Left colon (tissue), 2 donors: ENCODE results near the gene GAS2L1. TPM values are rescaled to one million over a fixed set of nuclear protein-coding genes. Genes with fewer than 3 reads are reported as not detected.

Experiments
- ATAC-seq: fragments of 200-7000 bp; cut with Tn5 transposase; one replicate; pipeline ENCODE4 v1.9.1; 2020; ENCODE audit warnings: mild to moderate bottlenecking, moderate library complexity
- DNase-seq, 2 donors: peaks; one replicate each; pipeline ENCODE4 v3.0.0-alpha.2; 2020
- intact Hi-C, 2 donors: fragments of 100-400 bp; cut with DNase I in 1 of 2; cut with micrococcal nuclease in 1 of 2; formaldehyde crosslinking; loops; one replicate each; pipeline versions ENCODE4 v1.11.2 to v1.14.0; 2022; cut with DNase I, micrococcal nuclease
- total RNA-seq, 2 donors: library from RNA; stranded (reverse); fragmentation: NEBNext Ultra II Directional; extraction: Animal tissue kit (Norgen Biotek cat#: 25700); gene quantifications; one replicate each; pipeline ENCODE4 v1.2.1, GENCODE V29; 2021
- donor health status: DM: no; HTN: no; CAD: no.
- donor health status: DM: yes; HTN: yes; CAD: no.

The GAS2L1 gene
- total RNA-seq, 2 donors from 2014 or later = 19.7 to 32.3 TPM

- peak; percentile 69 for ATAC-seq
- intact Hi-C loops = no loop called here
- DNase-seq = peak; percentile 79 to 90
Observed at GRCh38 chr22:29306835-29307595, 565 bp downstream of the GAS2L1 start.

- DNase-seq (no peak), ATAC-seq (no peak)
- intact Hi-C loops = no loop called here
Observed at GRCh38 chr22:29307596-29308147, 1.2 kb downstream of the GAS2L1 start.

GRCh38 chr22:29308148-29308790, 1.8 kb downstream of the GAS2L1 start:
- DNase-seq (no peak), ATAC-seq (no peak)
- intact Hi-C loops = no loop called here

- intact Hi-C loops = no loop called here
- DNase-seq (peak in 1 of 2 donors; percentile 26), ATAC-seq (no peak)
Observed at GRCh38 chr22:29308791-29309262, 2.4 kb downstream of the GAS2L1 start.

GRCh38 chr22:29309332-29310064, 3.0 kb downstream of the GAS2L1 start:
- peak; percentile 65 to 67 for DNase-seq
- intact Hi-C loops = no loop called here

GRCh38 chr22:29310065-29310862, 3.8 kb downstream of the GAS2L1 start:
- ATAC-seq = no peak
- DNase-seq = no peak
- intact Hi-C loops = no loop called here

More at GRCh38 chr22:29309332-29310064, 3.0 kb downstream of the GAS2L1 start:
- ATAC-seq = peak; percentile 32

- ATAC-seq (peak; percentile 34), DNase-seq (peak; percentile 86 to 93)
- intact Hi-C loops = no loop called here
Observed at GRCh38 chr22:29310863-29311339, 4.5 kb downstream of the GAS2L1 start.

- intact Hi-C loops = no loop called here
Observed at GRCh38 chr22:29311464-29312217, 5.2 kb downstream of the GAS2L1 start.

GRCh38 chr22:29312218-29313125, 6.0 kb downstream of the GAS2L1 start:
- DNase-seq (no peak), ATAC-seq (no peak)
- intact Hi-C loops = no loop called here

More at GRCh38 chr22:29311464-29312217, 5.2 kb downstream of the GAS2L1 start:
- DNase-seq (peak in 1 of 2 donors; percentile 34), ATAC-seq (no peak)

GRCh38 chr22:29313126-29313575, 6.7 kb downstream of the GAS2L1 start:
- ATAC-seq (peak; percentile 42), DNase-seq (peak; percentile 43 to 62)
- intact Hi-C loops = no loop called here

- intact Hi-C loops = no loop called here
- ATAC-seq (peak; percentile 60), DNase-seq (peak; percentile 56 to 72)
Observed at GRCh38 chr22:29313576-29314466, 7.4 kb downstream of the GAS2L1 start.

GRCh38 chr22:29314537-29315285, 8.3 kb downstream of the GAS2L1 start:
- DNase-seq (peak; percentile 28 to 53), ATAC-seq (peak; percentile 33)
- intact Hi-C loops = no loop called here

- DNase-seq = peak; percentile 24 to 34
- intact Hi-C loops = no loop called here
- no peak for ATAC-seq
Observed at GRCh38 chr22:29315286-29316140, 9.1 kb downstream of the GAS2L1 start, which contains the start of gene RASL10A. Gene RASL10A (minus strand): TSS chr22:29315697. CDS start chr22:29315246, 451 bp downstream.
